HL-60/S4 treated with retinoic acid at 250 ng/mL for 4 days and 3 days (cell line): ENCODE results near the gene NANOS2.

Source experiments
- in situ Hi-C: fragments of 300-500 bp; cut with MboI; formaldehyde crosslinking; loops from 2 replicates; pipeline ENCODE4 v1.7.0; 2022; ENCODE audit warnings: low sequenced_read_pairs

The NANOS2 gene

GRCh38 chr19:45931055-45931454 lies 16.5 kb upstream of the NANOS2 start:
- in situ Hi-C loops: no loop called here

GRCh38 chr19:45929247-45929646 lies 14.7 kb upstream of the NANOS2 start:
- in situ Hi-C loops: no loop called here

- in situ Hi-C loops: no loop called here
Measured at GRCh38 chr19:45927565-45928261, 13.1 kb upstream of the NANOS2 start.

GRCh38 chr19:45924891-45925447 lies 10.4 kb upstream of the NANOS2 start:
- in situ Hi-C loops: no loop called here

- in situ Hi-C loops: no loop called here
Measured at GRCh38 chr19:45922281-45922680, 7.7 kb upstream of the NANOS2 start.

GRCh38 chr19:45920458-45920857 lies 5.9 kb upstream of the NANOS2 start:
- in situ Hi-C loops: no loop called here

GRCh38 chr19:45919678-45920077 lies 5.1 kb upstream of the NANOS2 start:
- in situ Hi-C loops: no loop called here

GRCh38 chr19:45918721-45919120 lies 4.1 kb upstream of the NANOS2 start:
- in situ Hi-C loops: no loop called here

GRCh38 chr19:45917421-45918091 lies 3.0 kb upstream of the NANOS2 start:
- in situ Hi-C loops: no loop called here

- in situ Hi-C loops: no loop called here
Measured at GRCh38 chr19:45911291-45911690, 3.3 kb downstream of the NANOS2 start.

- in situ Hi-C loops: no loop called here
Measured at GRCh38 chr19:45908956-45909355, 5.6 kb downstream of the NANOS2 start.

- in situ Hi-C loops: no loop called here
Measured at GRCh38 chr19:45906221-45906620, 8.4 kb downstream of the NANOS2 start.

GRCh38 chr19:45905011-45905410 lies 9.6 kb downstream of the NANOS2 start:
- in situ Hi-C loops: no loop called here

GRCh38 chr19:45902651-45903625 lies 11.6 kb downstream of the NANOS2 start:
- in situ Hi-C loops: no loop called here

GRCh38 chr19:45901912-45902650 lies 12.5 kb downstream of the NANOS2 start, which contains the start of gene MYPOP:
Gene MYPOP, minus strand, starts transcription at chr19:45902613. Its CDS starts 840 bp downstream, at chr19:45901773.
- in situ Hi-C loops: no loop called here

- in situ Hi-C loops: no loop called here
Measured at GRCh38 chr19:45901432-45901911, 13.1 kb downstream of the NANOS2 start.

GRCh38 chr19:45900738-45901431 lies 13.7 kb downstream of the NANOS2 start:
- in situ Hi-C loops: no loop called here

GRCh38 chr19:45899919-45900589 lies 14.5 kb downstream of the NANOS2 start:
- in situ Hi-C loops: no loop called here

GRCh38 chr19:45899253-45899652 lies 15.3 kb downstream of the NANOS2 start:
- in situ Hi-C loops: no loop called here
